Measurements from ENCODE around the gene SP4.

- TF ChIP-seq CTCF (IDR thresholded peaks at IDR 0.05; ENCODE audit: insufficient read depth, low read length, poor library complexity, severe bottlenecking) (no peak), EZH2phosphoT487 (conservative IDR thresholded peaks at IDR 0.05; ENCODE audit: low read length) (no peak)
These were observed 44.1 kb downstream of the SP4 start for GRCh38 chr7:21472029-21472428.
